ENCODE measurements around the gene MT1M.

DNA sequence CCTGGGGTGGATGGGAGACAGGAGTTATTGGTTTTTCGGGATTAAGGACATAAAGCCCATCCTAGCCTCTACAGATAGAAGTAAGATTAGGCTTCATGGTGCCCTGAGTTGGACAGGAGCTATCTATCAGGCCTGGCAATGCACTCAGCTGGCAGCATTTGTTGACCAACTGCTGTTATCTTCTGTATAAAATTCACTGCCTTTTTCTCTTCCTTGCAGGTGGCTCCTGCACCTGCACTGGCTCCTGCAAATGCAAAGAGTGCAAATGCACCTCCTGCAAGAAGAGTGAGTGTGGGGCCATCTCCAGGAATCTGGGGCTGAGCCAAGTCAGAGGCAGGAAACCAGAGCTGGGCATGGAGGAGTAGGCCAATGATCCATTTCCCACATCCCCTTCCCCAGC lies 6.6 kb downstream of the MT1M start:
- TF ChIP-seq EZH2phosphoT487 (IDR thresholded peaks at IDR 0.05; ENCODE audit: insufficient read depth, low read depth) (no peak), EZH2 (IDR thresholded peaks at IDR 0.05; ENCODE audit: insufficient read depth, poor library complexity, severe bottlenecking) (no peak)
